RWPE2 (cell line): Measurements from ENCODE around the gene KCNK4.
"Not testable (repeated sequence)": the region's sequence is repeated elsewhere in the genome, so short reads cannot be mapped to it uniquely, and the experiment has no call there.

ENCODE experiments used
- ATAC-seq: fragments of 200-7000 bp; cut with Tn5 transposase; 3 replicates; pipeline ENCODE4 v1.9.1; 2021; ENCODE audit warnings: low read depth
- DNase-seq: peaks from one replicate; pipeline ENCODE4 v3.0.0-alpha.2; 2020; ENCODE audit warnings: low spot score
- H3K27ac ChIP-seq: fragments of 450-650 bp; 2 replicates; pipeline ENCODE4 v1.5.1; 2017; ENCODE audit warnings: mild to moderate bottlenecking; ENCODE audit not compliant: poor library complexity, severe bottlenecking
- H3K27me3 ChIP-seq: fragments of 250-450 bp; sonication (Bioruptor Pico); 2 replicates; pipeline ENCODE4 v1.5.1; 2021; ENCODE audit warnings: mild to moderate bottlenecking, moderate library complexity; ENCODE audit not compliant: insufficient read depth, poor library complexity, severe bottlenecking
- H3K36me3 ChIP-seq: fragments of 250-450 bp; sonication (Bioruptor Pico); 2 replicates; pipeline ENCODE4 v1.5.1; 2020; ENCODE audit warnings: low read depth, mild to moderate bottlenecking, moderate library complexity
- H3K4me1 ChIP-seq: fragments of 250-450 bp; sonication (Bioruptor Pico); 2 replicates; pipeline ENCODE4 v1.5.1; 2021; ENCODE audit warnings: mild to moderate bottlenecking, moderate library complexity; ENCODE audit not compliant: insufficient read depth, poor library complexity, severe bottlenecking
- H3K4me3 ChIP-seq: fragments of 250-450 bp; sonication (Bioruptor Pico); 2 replicates; pipeline ENCODE4 v1.5.1; 2021; ENCODE audit warnings: mild to moderate bottlenecking, moderate library complexity; ENCODE audit not compliant: severe bottlenecking
- H3K9me3 ChIP-seq: fragments of 250-450 bp; sonication (Bioruptor Pico); 2 replicates; pipeline ENCODE4 v1.5.1; 2021; ENCODE audit warnings: mild to moderate bottlenecking, moderate library complexity; ENCODE audit not compliant: severe bottlenecking
- CTCF ChIP-seq: fragments of 450-650 bp; IDR thresholded peaks from one replicate; pipeline ENCODE4 v1.5.1; 2017; ENCODE audit warnings: mild to moderate bottlenecking, moderate library complexity; ENCODE audit not compliant: poor library complexity, severe bottlenecking

KCNK4 gene

GRCh38 chr11:64305075-64305690, 14.1 kb downstream of the KCNK4 start, which contains the start of gene ESRRA:
Gene ESRRA (plus strand): TSS chr11:64305524. CDS start chr11:64307180, 1,656 bp downstream.
- Histone ChIP-seq H3K4me3 (peak within 1 kb of the TSS; percentile 61), H3K4me1 (no peaks in the 10 kb centered on the region), H3K27me3 (peaks cover 8% of the 10 kb centered on the region), H3K9me3 (no peaks in the 10 kb centered on the region), H3K36me3 (peaks cover 10% of the 10 kb centered on the region; the same call in 1 of the 2 replicates), H3K27ac (peak within 1 kb of the TSS; percentile 86)
- ATAC-seq, result peak; percentile 74
- peak; percentile 99 for DNase-seq
- no peak for TF ChIP-seq CTCF

GRCh38 chr11:64305691-64306562, 14.8 kb downstream of the KCNK4 start:
- ATAC-seq, result peak; percentile 13

GRCh38 chr11:64306563-64306875, 15.4 kb downstream of the KCNK4 start:
- Histone ChIP-seq H3K27me3 (no peaks in the 10 kb centered on the region), H3K9me3 (no peaks in the 10 kb centered on the region), H3K4me3 (peak overlapping the region; percentile 61), H3K36me3 (peaks cover 10% of the 10 kb centered on the region; the same call in 1 of the 2 replicates), H3K4me1 (peaks cover 8% of the 10 kb centered on the region), H3K27ac (peak overlapping the region; percentile 86)
- ATAC-seq (no peak), DNase-seq (no peak)
- no peak for TF ChIP-seq CTCF

More at GRCh38 chr11:64305691-64306562, 14.8 kb downstream of the KCNK4 start:
- H3K4me1 ChIP-seq, result peaks cover 6% of the 10 kb centered on the region
- peaks cover under 1% of the 10 kb centered on the region for H3K27me3 ChIP-seq
- no peaks in the 10 kb centered on the region for H3K9me3 ChIP-seq
- H3K27ac ChIP-seq, result peak overlapping the region; percentile 86
- peak overlapping the region; percentile 61 for H3K4me3 ChIP-seq
- peak; percentile 76 for DNase-seq
- H3K36me3 ChIP-seq, result peaks cover 10% of the 10 kb centered on the region; the same call in 1 of the 2 replicates
- TF ChIP-seq CTCF, result peak; percentile 60

- H3K4me1 ChIP-seq, result peaks cover 8% of the 10 kb centered on the region
- no peaks in the 10 kb centered on the region for H3K9me3 ChIP-seq
- H3K27ac ChIP-seq, result peak overlapping the region; percentile 86
- ATAC-seq, result no peak
- peak overlapping the region; percentile 61 for H3K4me3 ChIP-seq
- no peaks in the 10 kb centered on the region for H3K27me3 ChIP-seq
- TF ChIP-seq CTCF, result no peak
- peaks cover 10% of the 10 kb centered on the region; the same call in 1 of the 2 replicates for H3K36me3 ChIP-seq
- peak; percentile 66 for DNase-seq
These were observed 15.9 kb downstream of the KCNK4 start for GRCh38 chr11:64306876-64307622.

GRCh38 chr11:64307795-64308194, 16.7 kb downstream of the KCNK4 start:
- not testable (repeated sequence) for H3K27me3 ChIP-seq, H3K4me1 ChIP-seq, H3K4me3 ChIP-seq, DNase-seq, H3K9me3 ChIP-seq, ATAC-seq
- Histone ChIP-seq H3K27ac (peak overlapping the region; percentile 86), H3K36me3 (peaks cover 10% of the 10 kb centered on the region; the same call in 1 of the 2 replicates)
